Panc1 (cell line): ENCODE measurements around the gene CCM2. TPM values are rescaled to one million over a fixed set of nuclear protein-coding genes. Genes with fewer than 3 reads are reported as not detected.
A peak's percentile ranks its signal among the peaks of the same experiment; 100 is the strongest.

Experiments used
- ATAC-seq: fragments of 200-7000 bp; cut with Tn5 transposase; 2 replicates; pipeline ENCODE4 v1.9.1; 2020; ENCODE audit warnings: mild to moderate bottlenecking, moderate library complexity
- BruUV-seq: library from RNA; stranded (reverse); fragments of 400-500 nt; replicated peaks from 2 replicates; lab custom pipeline; 2021; lab: Mats Ljungman, UMichigan
- CTCF ChIA-PET: fragments of 300-600 bp; sonication (Branson Sonifier 250); formaldehyde crosslinking; loops from one replicate; lab custom pipeline; 2022; ENCODE audit warnings: antibody characterized with exemption; lab: Charles Lee
- POLR2A ChIA-PET: fragments of 300-600 bp; sonication (Branson Sonifier 250); formaldehyde crosslinking; loops from one replicate; lab custom pipeline; 2022; ENCODE audit warnings: antibody characterized with exemption; lab: Charles Lee
- DNase-seq: peaks from one replicate; pipeline ENCODE4 v3.0.0-alpha.2; 2010; ENCODE audit warnings: low read depth, low spot score
- H3K27ac ChIP-seq: 2 replicates; pipeline ENCODE4 v1.5.1; 2011; ENCODE audit warnings: mild to moderate bottlenecking, low read length, inconsistent platforms
- H3K27me3 ChIP-seq: fragments of 200-500 bp; sonication (Bioruptor generic); 2 replicates; pipeline ENCODE4 v1.6.0; 2014; ENCODE audit warnings: low read length, inconsistent platforms; ENCODE audit not compliant: control insufficient read depth, insufficient read depth
- H3K36me3 ChIP-seq: fragments of 200-500 bp; sonication (Bioruptor generic); 2 replicates; pipeline ENCODE4 v1.5.1; 2014; ENCODE audit warnings: inconsistent platforms, mild to moderate bottlenecking, low read length, moderate library complexity; ENCODE audit not compliant: control insufficient read depth, insufficient read depth
- H3K4me1 ChIP-seq: 2 replicates; pipeline ENCODE4 v1.5.1; 2011; ENCODE audit warnings: inconsistent platforms, mild to moderate bottlenecking, low read length, moderate library complexity; ENCODE audit not compliant: control insufficient read depth, insufficient read depth
- H3K4me3 ChIP-seq, 2 experiments: 2 replicates each; pipeline ENCODE4 v1.5.1; 2011 to 2012; ENCODE audit warnings: low read depth in 2 of 2, low read length in 2 of 2, mild to moderate bottlenecking in 2 of 2, inconsistent platforms in 1 of 2, moderate library complexity in 1 of 2
- H3K9me3 ChIP-seq: fragments of 200-500 bp; sonication (Bioruptor generic); 2 replicates; pipeline ENCODE4 v1.5.1; 2014; ENCODE audit warnings: low read depth, mild to moderate bottlenecking, inconsistent platforms, low read length, moderate library complexity; ENCODE audit not compliant: control insufficient read depth, insufficient read depth
- CTCF ChIP-seq: fragments of 450-650 bp; IDR thresholded peaks from 2 replicates; pipeline ENCODE4 v1.5.1; 2017; ENCODE audit warnings: mild to moderate bottlenecking
- POLR2AphosphoS5 ChIP-seq: IDR thresholded peaks from 2 replicates; pipeline ENCODE4 v1.6.1; 2012; ENCODE audit warnings: mild to moderate bottlenecking, low read depth, low read length, moderate library complexity
- REST ChIP-seq, 2 experiments: IDR thresholded peaks; 2 replicates each; pipeline ENCODE4 v1.6.1; 2011 to 2012; ENCODE audit warnings: low read depth in 2 of 2, control low read depth in 1 of 2, low read length in 1 of 2, mild to moderate bottlenecking in 1 of 2, moderate library complexity in 1 of 2; ENCODE audit not compliant: insufficient read depth in 1 of 2
- SIN3A ChIP-seq: IDR thresholded peaks from 2 replicates; pipeline ENCODE4 v1.6.1; 2012; ENCODE audit warnings: low read depth, mild to moderate bottlenecking, low read length, moderate library complexity, borderline replicate concordance; ENCODE audit not compliant: insufficient read depth
- TCF7L2 ChIP-seq: IDR thresholded peaks from 2 replicates; pipeline ENCODE4 v1.6.1; 2011; ENCODE audit warnings: mild to moderate bottlenecking, low read depth, low read length, inconsistent platforms
- in situ Hi-C: cut with HindIII; loops from 2 replicates; pipeline ENCODE4 v1.10.0; 2016; ENCODE audit warnings: low sequenced_read_pairs, low pct_unique_long_range_greater_than_20kb
- intact Hi-C: fragments of 100-400 bp; cut with micrococcal nuclease; formaldehyde crosslinking; loops from one replicate; pipeline ENCODE4 v1.10.0; 2022; ENCODE audit not compliant: unreplicated experiment
- total RNA-seq: library from RNA; stranded (reverse); gene quantifications from one replicate; pipeline ENCODE4 v1.2.1, GENCODE V29; 2021; ENCODE audit not compliant: unreplicated experiment

CCM2 gene
- total RNA-seq, 1 experiment from 2014 or later = 97.1 TPM

GRCh38 chr7:45092100-45092930, 92.3 kb downstream of the CCM2 start:
- Histone ChIP-seq H3K9me3 (no peaks in the 10 kb centered on the region), H3K4me3 (no peak overlapping the region), H3K36me3 (no peaks in the 10 kb centered on the region), H3K27me3 (0 out of 2 replicates have a peak, but pooled peaks cover 2% of the 10 kb centered on the region), H3K27ac (0 out of 2 replicates have a peak overlapping the region, but pooled peaks have one; percentile 30), H3K4me1 (peaks cover 11% of the 10 kb centered on the region; the same call in 1 of the 2 replicates)
- TF ChIP-seq TCF7L2 (peak; percentile 44), POLR2AphosphoS5 (no peak)
- peak; percentile 58 for ATAC-seq
- intact Hi-C loops (no loop called here), in situ Hi-C loops (no loop called here)
- no peak for DNase-seq
- ChIA-PET POLR2A (no interaction called here), CTCF (interaction anchor here (0.7 kb wide), 1 partner anchor 16 kb away, joined by 3 read pairs; no protein-coding TSS in a partner anchor)
- no TSS peak for BruUV-seq

- Histone ChIP-seq H3K4me1 (peaks cover 11% of the 10 kb centered on the region; the same call in 1 of the 2 replicates), H3K27ac (0 out of 2 replicates have a peak overlapping the region, but pooled peaks have one; percentile 30), H3K9me3 (no peaks in the 10 kb centered on the region), H3K36me3 (no peaks in the 10 kb centered on the region), H3K4me3 (no peak overlapping the region), H3K27me3 (0 out of 2 replicates have a peak, but pooled peaks cover 2% of the 10 kb centered on the region)
- in situ Hi-C loops (no loop called here), intact Hi-C loops (no loop called here)
- TF ChIP-seq POLR2AphosphoS5 = no peak
- TF ChIP-seq SIN3A = no peak
- TF ChIP-seq TCF7L2 = no peak; the same call in 1 of the 2 replicates
- no peak for TF ChIP-seq REST (IDR thresholded peaks at IDR 0.05; ENCODE audit: insufficient read depth in 1 of 2, low read depth in 2 of 2, low read length in 1 of 2)
- no peak for TF ChIP-seq CTCF
- no TSS peak for BruUV-seq
- ATAC-seq (no peak), DNase-seq (no peak)
- CTCF ChIA-PET = interaction anchor here (0.7 kb wide), 1 partner anchor 15 kb away, joined by 3 read pairs; no protein-coding TSS in a partner anchor
- POLR2A ChIA-PET = no interaction called here
Measured at GRCh38 chr7:45092931-45093235, 92.9 kb downstream of the CCM2 start.
